Measurements from ENCODE around the gene ABCC8. TPM values are rescaled to one million over a fixed set of nuclear protein-coding genes. Genes with fewer than 3 reads are reported as not detected.

Gene ABCC8
- total and polyA plus RNA-seq, 2 of the 8 experiments (the other 6 are each of a cell fraction or from before 2014, with no cell fraction given) = 3.7 to 4.9 TPM

DNA sequence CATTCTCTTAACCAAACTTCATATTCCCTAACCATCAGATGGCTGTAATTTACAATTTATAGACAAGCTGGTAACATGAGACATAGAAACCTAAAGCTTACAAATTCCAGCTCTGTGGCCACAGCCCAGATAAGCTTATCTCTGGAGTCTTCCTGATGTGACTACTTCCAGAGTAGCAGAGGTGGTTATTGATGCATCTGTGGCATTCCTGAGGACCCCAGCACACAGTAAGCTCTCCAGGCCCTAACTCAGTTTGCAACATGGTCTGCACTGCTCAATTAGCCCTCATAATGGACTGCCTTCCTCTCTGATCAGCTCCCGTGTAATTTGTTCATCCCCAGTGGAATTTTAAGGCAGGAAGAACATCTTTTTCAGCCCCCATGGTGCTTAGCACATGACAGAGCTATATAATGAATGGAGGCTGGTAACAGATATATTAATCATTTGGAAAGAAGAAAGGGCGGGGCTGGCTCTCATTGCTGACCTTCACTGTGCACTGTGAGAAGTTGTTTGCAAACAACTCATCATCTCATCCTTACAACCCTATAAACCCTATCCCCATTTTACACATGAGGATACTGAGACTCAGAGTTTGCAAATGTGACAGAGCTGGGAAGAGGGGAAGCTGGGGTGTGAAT, 58.1 kb downstream of the ABCC8 start:
- H3K79me2 ChIP-seq (ENCODE audit: control insufficient read depth in 1 of 2, insufficient read depth in 2 of 2, low read length in 2 of 2) = no peaks in the 10 kb centered on the region
- no peak overlapping the region for H2BK5ac ChIP-seq (ENCODE audit: low read depth, low read length)
- H2BK20ac ChIP-seq (ENCODE audit: low read length) = no peak overlapping the region
- H3K4ac ChIP-seq (replicated peaks; ENCODE audit: insufficient read length, low read depth, low read length) = no peak overlapping the region
- H3K4me2 ChIP-seq (ENCODE audit: insufficient read depth in 1 of 2, low read depth in 2 of 2, low read length in 2 of 2) = no peak overlapping the region
- H2BK15ac ChIP-seq (ENCODE audit: low read length) = no peak overlapping the region
- no peak overlapping the region for H3K56ac ChIP-seq (replicated peaks; ENCODE audit: insufficient read length, low read depth, low read length)
- no peak overlapping the region for H3K23ac ChIP-seq (ENCODE audit: insufficient read length)
- no peak overlapping the region for H4K91ac ChIP-seq (replicated peaks; ENCODE audit: insufficient read length, low read length)
- WGBS, 2 experiments (ENCODE audit: extremely low coverage in 1 of 2, insufficient coverage in 1 of 2, insufficient read length in 1 of 2, insufficient replicate concordance in 2 of 2, low coverage in 1 of 2, low lambda C conversion rate in 2 of 2, missing lambda C conversion rate in 1 of 2) = 83% methylated on average over 2 of the region's 2 CpGs; no CpG with 5 or more reads in 1 of the 2 experiments
- H2AK5ac ChIP-seq (ENCODE audit: low read depth, low read length) = no peak overlapping the region
- no peaks in the 10 kb centered on the region for H3K79me1 ChIP-seq (ENCODE audit: low read depth, low read length)
- no peaks in the 10 kb centered on the region for H3K23me2 ChIP-seq (ENCODE audit: low read depth, low read length)
- no peak overlapping the region for H2BK120ac ChIP-seq (replicated peaks; ENCODE audit: low read depth, low read length)
- H3K18ac ChIP-seq (ENCODE audit: extremely low read depth, low read length) = no peak overlapping the region
- H3K14ac ChIP-seq (ENCODE audit: insufficient read length) = no peak overlapping the region
- ChIA-PET CTCF (ENCODE audit: partially characterized antibody) (interaction anchor here (0.7 to 4.9 kb wide), 22 partner anchors 12 to 446 kb away, joined by 3 to 25 read pairs (median 4); partner anchors contain the start of gene ABCC8), POLR2A (ENCODE audit: partially characterized antibody) (interaction anchor here (1.2 kb wide), 3 partner anchors 8 to 34 kb away, joined by 3 read pairs; no protein-coding TSS in a partner anchor)
- no peak for TF ChIP-seq POLR2A (IDR thresholded peaks at IDR 0.05; ENCODE audit: control extremely low read depth in 1 of 2, low read depth in 2 of 2, low read length in 2 of 2)
- TF ChIP-seq GTF2F1 (IDR thresholded peaks at IDR 0.05; ENCODE audit: borderline replicate concordance, low read depth, low read length) = no peak
- no peak for TF ChIP-seq SAP30 (IDR thresholded peaks at IDR 0.05; ENCODE audit: insufficient read depth, insufficient replicate concordance, low read length)
- TF ChIP-seq TEAD4 (IDR thresholded peaks at IDR 0.05; ENCODE audit: low read depth, low read length) = no peak
- TF ChIP-seq SIN3A (conservative IDR thresholded peaks at IDR 0.05 in 1 of 2, IDR thresholded peaks at IDR 0.05 in 1 of 2; ENCODE audit: low read depth in 1 of 2, low read length in 2 of 2) = no peak
- TF ChIP-seq POLR2AphosphoS5 (IDR thresholded peaks at IDR 0.05; ENCODE audit: low read depth, low read length) = no peak
- no peak for TF ChIP-seq CBX5 (IDR thresholded peaks at IDR 0.05; ENCODE audit: low read depth, low read length)
- TF ChIP-seq NRF1 (IDR thresholded peaks at IDR 0.05; ENCODE audit: low read depth, low read length) = no peak
- no peak for TF ChIP-seq PHF8 (conservative IDR thresholded peaks at IDR 0.05; ENCODE audit: low read depth, low read length)
- H4K5ac ChIP-seq (ENCODE audit: insufficient read length, low read depth, low read length) = no peak overlapping the region
- H4K20me1 ChIP-seq (replicated peaks in 1 of 2; ENCODE audit: control insufficient read depth in 1 of 2, insufficient read depth in 2 of 2, low read length in 2 of 2) = peaks cover 0 to 1% of the 10 kb centered on the region in 2 experiments
- no peak overlapping the region for H2BK12ac ChIP-seq (ENCODE audit: low read depth, low read length)
- no peak overlapping the region for H3K27ac ChIP-seq (ENCODE audit: low read depth, low read length)
- no peak overlapping the region for H2AFZ ChIP-seq (ENCODE audit: low read length)
- no peaks in the 10 kb centered on the region for H3K9me3 ChIP-seq (ENCODE audit: insufficient read depth in 2 of 2, low read depth in 1 of 2, low read length in 1 of 2)
- H3K4me3 ChIP-seq (ENCODE audit: extremely low read depth in 1 of 4, insufficient read depth in 2 of 4, low read depth in 3 of 4, low read length in 4 of 4) = no peak overlapping the region
- H3K4me1 ChIP-seq (replicated peaks in 1 of 4; ENCODE audit: control insufficient read depth in 3 of 4, insufficient read depth in 4 of 4, low read length in 3 of 4) = peaks cover 0 to 5% (median 2%) of the 10 kb centered on the region in 4 experiments; a peak in 2 of 7 replicates
- no peaks in the 10 kb centered on the region for H3K36me3 ChIP-seq (ENCODE audit: control insufficient read depth in 2 of 4, insufficient read depth in 4 of 4, low read length in 3 of 4)
- no peak overlapping the region for H3K9ac ChIP-seq (replicated peaks in 1 of 4; ENCODE audit: extremely low read depth in 1 of 4, low read depth in 3 of 4, low read length in 3 of 4)
- no peaks in the 10 kb centered on the region; a peak in 2 of 7 replicates for H3K27me3 ChIP-seq (replicated peaks in 1 of 4; ENCODE audit: control insufficient read depth in 3 of 4, extremely low read depth in 1 of 4, insufficient read depth in 3 of 4, low read length in 3 of 4)
- no peak for DNase-seq (ENCODE audit: low read depth in 1 of 2, low spot score in 2 of 2)
- FAIRE-seq = no peak
- H4K8ac ChIP-seq (ENCODE audit: extremely low read depth, insufficient read depth, low read length) = no peak overlapping the region
